GM19193 (cell line): ENCODE results near the gene MAP3K5.

Experiments used
- POLR2A ChIP-seq: IDR thresholded peaks from 4 replicates; pipeline ENCODE4 v1.6.1; 2011; ENCODE audit not compliant: insufficient read depth, insufficient read length; ENCODE audit errors: extremely low read depth

The MAP3K5 gene

DNA sequence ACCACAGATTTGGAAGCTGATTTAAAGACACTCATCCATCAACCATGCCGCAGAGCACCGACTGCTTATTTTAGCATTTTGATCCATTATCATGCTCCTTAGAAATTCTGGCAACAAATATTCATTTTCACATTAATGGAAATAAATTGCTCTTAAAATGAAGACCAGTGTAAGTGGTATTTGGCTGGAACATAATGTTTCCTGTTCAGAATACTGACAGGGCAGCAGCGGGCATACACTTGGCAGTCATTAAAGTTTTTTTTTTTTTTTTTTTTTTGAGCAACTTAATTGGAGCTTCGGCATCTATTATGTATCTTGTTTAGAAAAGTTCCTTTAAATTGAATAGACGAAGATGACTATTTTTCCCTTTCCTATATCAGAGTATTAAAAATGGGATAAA is 47.4 kb downstream of the MAP3K5 start:
- TF ChIP-seq POLR2A: no peak

DNA sequence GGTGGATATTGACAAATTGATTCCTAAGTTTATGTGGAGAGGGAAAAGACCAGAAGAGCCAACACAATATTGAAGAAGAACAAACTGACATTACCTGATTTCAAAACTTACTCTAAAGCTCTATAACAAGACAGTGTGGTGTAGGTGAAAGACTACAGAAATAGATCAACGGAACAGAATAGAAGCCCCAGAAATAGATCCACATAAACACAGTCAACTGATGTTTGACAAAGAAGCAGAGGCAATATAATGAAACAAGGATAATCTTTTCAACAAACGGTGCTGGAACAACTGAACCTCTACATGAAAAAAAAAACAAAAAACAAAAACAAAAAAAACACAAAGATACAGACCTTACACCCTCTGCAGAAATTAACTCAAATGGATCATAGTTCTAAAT is 50.2 kb downstream of the MAP3K5 start:
- no peak for TF ChIP-seq POLR2A

DNA sequence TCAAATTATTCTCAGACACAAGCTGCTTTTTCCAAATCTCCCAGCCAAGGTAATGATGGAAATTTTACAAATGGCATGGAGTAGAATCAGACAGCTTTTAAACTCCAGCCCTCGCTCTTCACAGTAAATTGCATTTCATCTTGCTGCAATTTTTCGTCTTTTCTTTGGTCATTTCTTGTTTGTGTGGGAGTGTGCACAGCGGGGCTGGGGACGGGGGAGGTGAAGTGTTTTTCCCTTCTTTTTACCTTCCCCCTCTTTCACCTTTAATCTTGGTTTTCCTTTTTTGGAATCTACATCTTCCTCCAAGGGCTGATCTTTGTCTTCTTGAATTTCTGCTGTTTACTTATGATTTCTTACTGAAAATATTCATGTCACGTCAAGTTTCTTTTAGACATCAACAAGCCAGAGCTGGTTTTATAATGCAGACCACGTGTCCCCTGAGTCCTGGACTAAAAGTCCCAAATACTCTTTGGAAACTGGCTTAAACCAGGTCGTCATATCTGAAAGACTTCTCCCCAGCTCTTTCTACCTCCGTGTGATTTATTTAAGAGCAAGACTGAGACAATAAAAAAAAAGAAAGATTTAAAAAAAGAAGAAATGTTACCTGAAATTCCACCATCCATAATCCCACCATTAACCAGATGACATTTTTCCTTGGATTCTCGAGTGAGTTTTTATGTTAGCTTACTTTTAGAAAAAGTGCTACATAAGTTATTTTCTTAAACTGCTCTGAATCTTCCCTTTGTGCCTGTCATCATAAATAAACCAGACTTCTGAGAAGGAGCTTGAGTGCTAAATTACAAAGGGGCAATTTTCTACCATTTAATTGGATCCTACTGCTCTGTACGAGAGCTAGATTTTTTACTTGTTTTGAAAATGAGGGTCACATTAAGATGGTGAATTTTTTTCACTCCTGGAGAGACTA is 52.0 kb downstream of the MAP3K5 start:
- no peak for TF ChIP-seq POLR2A

GRCh38 chr6:136739501-136739900 is 52.8 kb downstream of the MAP3K5 start:
- TF ChIP-seq POLR2A: no peak

DNA sequence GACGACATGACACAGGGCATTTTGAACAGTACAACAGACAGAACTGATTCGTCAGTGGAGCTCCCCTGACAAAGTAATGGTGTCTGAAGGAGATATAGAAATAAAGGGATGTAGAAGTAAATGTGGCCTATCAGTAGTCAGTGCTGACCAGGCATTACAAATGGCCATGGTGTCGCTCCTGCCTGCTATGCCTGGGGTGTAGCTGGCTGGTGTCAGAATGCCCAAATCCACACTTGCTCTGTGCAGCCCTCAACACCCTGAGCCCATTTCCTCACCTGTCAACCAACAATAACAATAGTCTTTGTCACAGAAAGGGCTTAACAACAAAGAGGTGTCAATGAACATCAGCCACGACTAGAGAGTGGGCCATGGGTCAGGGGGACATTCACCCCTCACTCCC is 53.2 kb downstream of the MAP3K5 start:
- TF ChIP-seq POLR2A: no peak

DNA sequence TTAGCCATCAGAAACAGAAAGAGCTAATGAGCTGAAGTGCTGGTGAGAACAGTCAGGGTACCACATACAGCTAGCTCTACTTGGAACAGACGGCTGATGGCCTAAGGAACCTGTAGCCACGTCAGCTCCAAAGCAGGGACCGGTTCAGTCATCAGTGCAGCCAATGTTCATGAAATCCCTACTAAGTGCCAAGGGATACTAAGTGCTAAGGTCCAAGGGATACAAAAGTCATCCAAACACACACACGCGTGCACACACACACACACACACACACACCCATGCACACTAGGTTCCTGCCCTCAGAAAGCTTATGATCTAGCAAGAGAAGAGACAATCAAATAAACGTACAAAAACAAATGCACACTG is 53.6 kb downstream of the MAP3K5 start:
- no peak for TF ChIP-seq POLR2A

DNA sequence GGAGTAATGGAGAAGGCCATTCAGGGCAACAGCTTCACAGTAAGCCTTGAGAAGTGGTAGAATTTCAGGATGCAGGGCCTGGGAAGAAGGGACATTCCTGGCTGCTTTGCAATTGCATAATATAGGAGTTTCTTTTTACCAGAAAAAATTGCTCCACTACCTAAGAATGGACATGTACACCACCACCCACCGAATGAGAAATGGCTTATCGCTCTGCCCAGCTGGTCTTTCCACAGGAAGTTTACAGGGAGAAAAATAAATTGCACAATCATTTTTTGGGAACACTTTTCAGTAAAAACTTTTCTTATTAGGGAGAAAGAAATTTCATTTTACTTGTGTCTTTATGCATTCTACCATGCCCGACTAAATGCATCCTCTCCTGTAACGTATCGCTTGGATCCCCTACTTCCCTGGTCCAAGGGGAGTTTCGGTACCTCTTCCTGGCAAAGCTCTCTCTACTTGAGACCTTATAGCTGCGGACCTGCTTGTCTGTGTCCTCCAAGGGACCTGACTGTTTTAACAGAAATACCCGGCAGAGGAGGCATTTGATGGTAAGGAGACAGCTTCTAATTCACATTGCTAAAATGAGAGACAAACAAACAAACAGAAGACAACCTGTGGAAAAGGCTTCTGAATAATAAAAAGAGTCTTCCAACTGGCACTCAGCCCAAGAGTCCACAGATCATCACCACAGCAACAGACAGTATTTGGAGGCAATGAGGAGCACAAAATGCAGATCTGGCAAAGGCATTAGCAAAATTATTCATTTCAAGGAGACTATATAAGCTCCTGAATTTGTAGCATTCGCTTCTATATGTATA is 54.2 kb downstream of the MAP3K5 start:
- TF ChIP-seq POLR2A: no peak

DNA sequence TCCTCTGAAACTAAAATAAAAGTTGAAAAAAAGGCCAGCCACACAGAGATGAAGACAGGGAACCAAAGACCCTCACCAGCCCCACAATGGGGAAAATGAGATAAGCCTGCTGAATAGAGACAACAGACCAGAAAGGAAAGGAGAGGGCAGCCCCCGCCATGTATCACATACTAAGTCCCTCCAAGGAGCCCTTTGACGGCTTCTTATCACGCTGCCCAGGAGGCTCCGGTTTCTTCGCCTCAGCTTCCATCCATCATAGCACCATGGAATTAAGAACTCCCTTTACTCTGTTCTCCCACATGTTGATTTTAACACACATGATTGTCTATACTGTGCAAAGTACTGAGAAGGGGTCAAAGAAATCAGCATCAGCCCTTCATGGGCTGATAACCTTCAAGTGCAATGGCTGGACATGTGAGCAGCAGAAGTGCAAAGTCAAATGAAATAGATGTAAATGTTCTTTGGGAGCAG is 54.9 kb downstream of the MAP3K5 start:
- TF ChIP-seq POLR2A: no peak

DNA sequence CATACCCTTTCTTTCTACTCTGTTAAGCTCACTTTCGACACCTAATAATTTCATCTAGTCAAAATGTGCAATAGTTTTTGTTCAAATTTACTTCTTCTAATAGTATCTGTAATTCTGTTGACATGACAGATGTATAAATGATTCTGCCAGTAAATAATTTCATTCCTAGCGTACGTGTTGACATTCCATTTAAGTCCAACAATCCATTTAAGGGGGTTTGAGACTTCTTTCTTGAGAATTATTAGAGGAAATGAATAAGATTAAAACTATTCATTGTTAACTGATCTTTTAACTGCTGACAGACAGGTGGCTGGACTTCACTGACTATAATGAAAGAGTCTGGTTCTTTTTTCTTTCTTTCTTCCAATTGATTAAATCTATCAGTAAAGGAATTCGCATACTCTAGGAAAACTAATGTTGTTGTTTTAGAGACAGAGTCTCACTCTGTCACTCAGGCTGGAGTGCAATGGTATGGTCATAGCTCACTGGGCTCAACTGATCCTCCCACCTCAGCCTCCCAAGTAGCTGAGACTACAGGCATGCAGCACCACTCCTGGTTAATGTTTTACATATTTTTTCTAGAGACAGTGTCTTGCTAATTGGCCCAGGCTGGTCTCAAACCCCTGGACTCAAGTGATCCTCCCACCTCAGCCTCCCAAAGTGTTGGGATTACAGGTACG is 55.9 kb downstream of the MAP3K5 start:
- no peak for TF ChIP-seq POLR2A

DNA sequence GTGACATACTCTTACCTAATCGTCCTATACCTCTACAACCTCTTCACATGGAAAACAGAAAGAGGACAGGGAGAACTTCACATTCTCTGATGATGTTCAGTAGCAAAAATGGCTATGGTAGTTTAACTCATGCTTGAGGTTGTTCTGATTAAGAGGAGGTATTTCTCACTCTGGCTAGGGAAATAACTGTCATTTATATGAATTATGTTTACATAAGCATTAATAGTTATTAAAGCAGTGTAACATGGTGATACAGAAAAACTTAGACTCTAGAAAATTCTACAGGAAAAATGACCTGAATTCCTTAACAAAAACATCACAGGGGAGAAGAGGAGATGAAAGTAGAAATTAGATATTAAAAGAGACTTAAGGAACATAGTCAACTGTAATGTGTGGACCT is 57.3 kb downstream of the MAP3K5 start:
- TF ChIP-seq POLR2A: no peak

DNA sequence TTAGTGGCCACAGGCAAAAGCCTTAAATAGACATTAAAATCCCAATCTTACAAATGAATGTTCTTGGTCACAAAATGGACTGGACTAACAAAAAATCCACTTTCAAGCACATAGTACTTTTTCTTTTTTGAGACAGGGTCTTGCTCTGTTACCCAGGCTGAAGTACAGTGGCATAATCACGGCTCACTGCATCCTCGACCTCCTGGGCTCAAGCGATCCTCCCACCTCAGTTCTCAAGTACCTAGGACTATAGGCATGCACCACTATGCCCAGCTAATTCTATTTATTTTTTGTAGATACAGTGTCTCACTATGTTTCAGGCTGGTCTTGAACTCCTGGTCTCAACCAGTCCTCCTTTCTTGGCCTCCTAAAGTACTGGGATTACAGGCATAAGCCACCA is 59.4 kb downstream of the MAP3K5 start:
- no peak for TF ChIP-seq POLR2A

- TF ChIP-seq POLR2A: no peak
Measured at GRCh38 chr6:136729832-136730231, 62.4 kb downstream of the MAP3K5 start.

DNA sequence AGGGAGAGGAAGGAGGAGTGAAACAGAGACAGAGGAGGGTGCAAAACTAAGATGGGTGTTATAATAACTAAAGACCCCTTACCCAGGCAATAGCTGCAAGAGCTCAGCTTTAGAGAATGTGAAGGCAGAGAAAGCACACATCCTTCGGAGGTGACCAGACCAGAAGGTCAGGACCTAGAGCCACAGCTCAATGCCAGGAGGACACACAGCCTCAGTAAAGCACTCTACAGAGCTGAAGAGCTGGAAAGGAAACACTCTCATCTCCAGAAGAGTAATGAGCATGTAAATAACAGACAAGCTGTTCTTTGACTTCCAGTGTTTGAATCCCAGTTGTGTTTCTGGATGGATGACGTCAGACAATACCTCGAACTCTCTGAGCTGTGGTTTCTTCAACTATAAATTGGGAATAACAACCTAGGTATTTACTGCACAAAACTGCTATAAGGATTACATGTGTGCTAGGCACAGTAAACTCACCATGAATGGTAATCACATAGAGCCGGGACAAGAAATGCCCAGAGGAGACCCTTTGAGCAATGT is 63.2 kb downstream of the MAP3K5 start:
- no peak for TF ChIP-seq POLR2A

DNA sequence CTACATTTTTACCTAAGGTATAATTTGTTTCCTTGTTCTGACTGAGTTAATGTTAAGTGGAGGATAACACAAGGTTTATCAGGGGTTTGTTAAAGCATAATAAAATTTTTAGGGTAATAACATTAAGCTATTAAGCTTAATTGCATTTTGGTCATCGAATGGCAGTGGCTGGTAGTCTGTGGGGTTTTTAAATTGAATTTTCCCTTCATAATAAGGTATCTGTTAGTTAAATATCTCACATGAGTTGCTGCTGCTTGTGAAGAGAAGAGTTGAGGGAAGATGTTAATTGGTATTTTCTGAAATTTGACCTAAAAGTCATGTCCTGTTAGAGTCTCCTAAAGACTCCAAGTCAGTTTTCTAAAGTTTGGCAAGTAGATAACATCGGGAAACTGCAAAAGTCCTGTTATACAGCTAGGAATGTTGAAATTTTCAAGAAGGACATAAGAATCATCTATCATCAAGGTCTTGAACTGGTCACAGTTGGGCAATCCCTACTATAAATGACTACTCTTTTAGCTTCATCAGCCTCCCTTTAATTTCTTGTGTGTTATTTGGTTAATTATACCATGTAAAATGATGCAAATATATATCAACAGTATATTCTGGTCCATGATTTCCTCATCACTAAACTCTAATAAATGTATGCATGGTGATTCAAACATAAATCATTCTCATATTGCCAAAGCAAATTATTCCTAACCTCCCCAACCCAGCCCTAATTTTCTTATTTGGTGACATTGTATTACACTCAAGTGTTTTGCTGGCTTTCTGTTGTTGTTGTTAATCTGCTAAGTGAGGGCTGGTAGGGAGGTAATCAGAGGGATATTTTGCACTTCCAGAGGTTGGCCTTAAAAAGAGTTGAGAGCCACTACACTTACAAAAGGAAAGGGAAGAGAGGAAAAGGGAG is 64.0 kb downstream of the MAP3K5 start:
- no peak for TF ChIP-seq POLR2A
